NB4 (cell line): ENCODE measurements around the gene SUMF1.

Experiments
- CTCF ChIP-seq: IDR thresholded peaks from one replicate; pipeline ENCODE4 v1.5.1; 2012; ENCODE audit warnings: low read depth, low read length
- MAX ChIP-seq: IDR thresholded peaks from 2 replicates; pipeline ENCODE4 v1.6.1; 2011; ENCODE audit warnings: low read depth, low read length
- MYC ChIP-seq: IDR thresholded peaks from 2 replicates; pipeline ENCODE4 v1.6.1; 2011; ENCODE audit warnings: low read depth, low read length
- POLR2A ChIP-seq: IDR thresholded peaks from 2 replicates; pipeline ENCODE4 v1.6.1; 2011; ENCODE audit warnings: mild to moderate bottlenecking; ENCODE audit not compliant: insufficient read length; ENCODE audit errors: extremely low read depth

DNA sequence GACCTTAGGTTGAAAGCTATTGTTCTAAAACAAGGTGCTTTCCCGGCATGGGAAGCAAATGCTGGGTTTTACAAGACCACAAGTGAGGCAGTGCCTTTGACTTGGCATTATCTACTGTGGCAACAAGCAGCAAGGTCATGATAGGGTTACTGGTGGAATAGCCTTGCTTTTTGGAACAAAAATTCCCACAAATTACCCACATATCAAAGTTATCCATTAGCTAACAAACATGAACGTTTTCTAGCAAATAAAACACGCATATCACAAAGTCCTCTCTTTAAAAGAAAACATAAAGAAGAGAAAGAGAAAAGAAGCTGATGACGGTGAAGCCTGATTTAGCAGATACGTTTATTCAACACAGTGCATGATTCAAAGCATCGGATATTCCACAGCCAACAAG, 106.3 kb downstream of the SUMF1 start:
- no peak for TF ChIP-seq POLR2A
- no peak for TF ChIP-seq CTCF
- TF ChIP-seq MAX: no peak
- TF ChIP-seq MYC: no peak
